GM06990 (cell line): ENCODE measurements around the gene TNFSF8.

ENCODE experiments used
- DNase-seq: peaks from one replicate; pipeline ENCODE4 v3.0.0-alpha.2; 2011; ENCODE audit not compliant: insufficient read length; ENCODE audit errors: extremely low read depth
- H3K27me3 ChIP-seq: replicated peaks from 2 replicates; pipeline ENCODE4 v1.6.0; 2011; ENCODE audit warnings: low read length; ENCODE audit not compliant: control insufficient read depth, insufficient read depth
- H3K36me3 ChIP-seq: 2 replicates; pipeline ENCODE4 v1.5.1; 2011; ENCODE audit warnings: low read length; ENCODE audit not compliant: control insufficient read depth, insufficient read depth
- H3K4me3 ChIP-seq: replicated peaks from 2 replicates; pipeline ENCODE4 v1.5.1; 2011; ENCODE audit warnings: low read depth, mild to moderate bottlenecking, control low read depth, low read length
- CTCF ChIP-seq: IDR thresholded peaks from 2 replicates; pipeline ENCODE4 v1.5.1; 2011; ENCODE audit warnings: low read length, control low read depth, mild to moderate bottlenecking, inconsistent platforms; ENCODE audit not compliant: insufficient read depth, poor library complexity, severe bottlenecking

The TNFSF8 gene

GRCh38 chr9:114957558-114957957, 27.2 kb upstream of the TNFSF8 start:
- TF ChIP-seq CTCF = peak; percentile 1
- DNase-seq = no peak
- Histone ChIP-seq H3K4me3 (no peak overlapping the region), H3K27me3 (0 out of 2 replicates have a peak, but pooled peaks cover 1% of the 10 kb centered on the region), H3K36me3 (no peaks in the 10 kb centered on the region)

- no peak overlapping the region for H3K4me3 ChIP-seq
- 0 out of 2 replicates have a peak, but pooled peaks cover 1% of the 10 kb centered on the region for H3K27me3 ChIP-seq
- no peak for DNase-seq
- no peak for TF ChIP-seq CTCF
- H3K36me3 ChIP-seq = no peaks in the 10 kb centered on the region
Observed at GRCh38 chr9:114954956-114955582, 24.7 kb upstream of the TNFSF8 start.

GRCh38 chr9:114953959-114954358, 23.6 kb upstream of the TNFSF8 start:
- no peak for DNase-seq
- Histone ChIP-seq H3K27me3 (0 out of 2 replicates have a peak, but pooled peaks cover 1% of the 10 kb centered on the region), H3K36me3 (no peaks in the 10 kb centered on the region), H3K4me3 (no peak overlapping the region)
- no peak for TF ChIP-seq CTCF

GRCh38 chr9:114953046-114953445, 22.7 kb upstream of the TNFSF8 start:
- Histone ChIP-seq H3K36me3 (no peaks in the 10 kb centered on the region), H3K4me3 (no peak overlapping the region), H3K27me3 (0 out of 2 replicates have a peak, but pooled peaks cover 1% of the 10 kb centered on the region)
- TF ChIP-seq CTCF = no peak
- DNase-seq = no peak

- no peaks in the 10 kb centered on the region for H3K36me3 ChIP-seq
- no peak for DNase-seq
- no peak for TF ChIP-seq CTCF
- H3K27me3 ChIP-seq = 0 out of 2 replicates have a peak, but pooled peaks cover 1% of the 10 kb centered on the region
- H3K4me3 ChIP-seq = no peak overlapping the region
Observed at GRCh38 chr9:114950761-114951160, 20.4 kb upstream of the TNFSF8 start.
